HCT116 (cell line): ENCODE data around the gene DNASE2B.

Experiments used
- EGR1 ChIP-seq: IDR thresholded peaks from 2 replicates; pipeline ENCODE4 v1.6.1; 2012; ENCODE audit warnings: low read depth
- FOSL1 ChIP-seq: IDR thresholded peaks from 2 replicates; pipeline ENCODE4 v1.6.1; 2012; ENCODE audit warnings: low read depth
- SP1 ChIP-seq: IDR thresholded peaks from 2 replicates; pipeline ENCODE4 v1.6.1; 2012; ENCODE audit warnings: low read depth
- SRF ChIP-seq: IDR thresholded peaks from 2 replicates; pipeline ENCODE4 v1.6.1; 2012; ENCODE audit warnings: low read depth
- ZNF274 ChIP-seq: fragments of 200-500 bp; sonication (Bioruptor generic); IDR thresholded peaks from 2 replicates; pipeline ENCODE4 v1.6.1; 2014; ENCODE audit warnings: mild to moderate bottlenecking, low read depth, low read length, inconsistent platforms
- TF ChIP-seq, protein P1 (sequence below): IDR thresholded peaks from 2 replicates; pipeline ENCODE4 v1.6.1; 2012
- TF ChIP-seq, protein P2 (sequence below), 3 experiments: fragments of 200-600 bp in 1 of 3; sonication (generic) in 1 of 3; IDR thresholded peaks in 2 of 3; conservative IDR thresholded peaks in 1 of 3; 2 replicates each; pipeline ENCODE4 v1.5.1; 2012 to 2017; ENCODE audit warnings: low read depth in 2 of 3, low read length in 2 of 3, antibody characterized with exemption in 1 of 3, borderline replicate concordance in 1 of 3, control low read depth in 1 of 3, mild to moderate bottlenecking in 1 of 3, mixed read lengths in 1 of 3, mixed run types in 1 of 3, moderate library complexity in 1 of 3; ENCODE audit not compliant: insufficient read depth in 1 of 3
- TF ChIP-seq, protein P3 (sequence below): IDR thresholded peaks from 2 replicates; pipeline ENCODE4 v1.6.1; 2012; ENCODE audit warnings: low read depth

DNA sequence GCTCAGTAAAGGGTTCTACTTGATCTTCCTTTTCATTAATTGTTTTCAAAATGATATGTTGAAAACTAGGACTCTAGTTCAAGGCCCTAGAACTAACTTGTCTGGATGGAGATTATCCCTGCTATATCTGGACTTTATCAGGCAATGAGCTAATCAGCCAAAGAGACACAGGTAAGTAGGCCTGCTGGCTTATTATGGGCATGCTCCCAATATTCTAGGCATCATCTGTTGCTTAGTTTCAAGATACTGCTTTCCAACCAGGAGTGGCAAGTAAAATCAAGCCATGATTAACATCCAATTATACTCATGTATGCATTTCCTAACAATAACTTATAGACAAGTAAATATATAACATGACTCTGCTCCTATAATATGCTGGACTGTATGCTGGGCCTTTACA, 4.2 kb downstream of the DNASE2B start:
- TF ChIP-seq, protein P1, sequence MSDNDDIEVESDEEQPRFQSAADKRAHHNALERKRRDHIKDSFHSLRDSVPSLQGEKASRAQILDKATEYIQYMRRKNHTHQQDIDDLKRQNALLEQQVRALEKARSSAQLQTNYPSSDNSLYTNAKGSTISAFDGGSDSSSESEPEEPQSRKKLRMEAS: no peak
- TF ChIP-seq, protein P2, sequence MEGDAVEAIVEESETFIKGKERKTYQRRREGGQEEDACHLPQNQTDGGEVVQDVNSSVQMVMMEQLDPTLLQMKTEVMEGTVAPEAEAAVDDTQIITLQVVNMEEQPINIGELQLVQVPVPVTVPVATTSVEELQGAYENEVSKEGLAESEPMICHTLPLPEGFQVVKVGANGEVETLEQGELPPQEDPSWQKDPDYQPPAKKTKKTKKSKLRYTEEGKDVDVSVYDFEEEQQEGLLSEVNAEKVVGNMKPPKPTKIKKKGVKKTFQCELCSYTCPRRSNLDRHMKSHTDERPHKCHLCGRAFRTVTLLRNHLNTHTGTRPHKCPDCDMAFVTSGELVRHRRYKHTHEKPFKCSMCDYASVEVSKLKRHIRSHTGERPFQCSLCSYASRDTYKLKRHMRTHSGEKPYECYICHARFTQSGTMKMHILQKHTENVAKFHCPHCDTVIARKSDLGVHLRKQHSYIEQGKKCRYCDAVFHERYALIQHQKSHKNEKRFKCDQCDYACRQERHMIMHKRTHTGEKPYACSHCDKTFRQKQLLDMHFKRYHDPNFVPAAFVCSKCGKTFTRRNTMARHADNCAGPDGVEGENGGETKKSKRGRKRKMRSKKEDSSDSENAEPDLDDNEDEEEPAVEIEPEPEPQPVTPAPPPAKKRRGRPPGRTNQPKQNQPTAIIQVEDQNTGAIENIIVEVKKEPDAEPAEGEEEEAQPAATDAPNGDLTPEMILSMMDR (IDR thresholded peaks at IDR 0.05 in 2 of 3, conservative IDR thresholded peaks at IDR 0.05 in 1 of 3; ENCODE audit: borderline replicate concordance in 1 of 3, insufficient read depth in 1 of 3, low read depth in 2 of 3, low read length in 2 of 3): no peak
- TF ChIP-seq SP1 (no peak), EGR1 (no peak), SRF (no peak), FOSL1 (no peak), ZNF274 (no peak)
- TF ChIP-seq, protein P3, sequence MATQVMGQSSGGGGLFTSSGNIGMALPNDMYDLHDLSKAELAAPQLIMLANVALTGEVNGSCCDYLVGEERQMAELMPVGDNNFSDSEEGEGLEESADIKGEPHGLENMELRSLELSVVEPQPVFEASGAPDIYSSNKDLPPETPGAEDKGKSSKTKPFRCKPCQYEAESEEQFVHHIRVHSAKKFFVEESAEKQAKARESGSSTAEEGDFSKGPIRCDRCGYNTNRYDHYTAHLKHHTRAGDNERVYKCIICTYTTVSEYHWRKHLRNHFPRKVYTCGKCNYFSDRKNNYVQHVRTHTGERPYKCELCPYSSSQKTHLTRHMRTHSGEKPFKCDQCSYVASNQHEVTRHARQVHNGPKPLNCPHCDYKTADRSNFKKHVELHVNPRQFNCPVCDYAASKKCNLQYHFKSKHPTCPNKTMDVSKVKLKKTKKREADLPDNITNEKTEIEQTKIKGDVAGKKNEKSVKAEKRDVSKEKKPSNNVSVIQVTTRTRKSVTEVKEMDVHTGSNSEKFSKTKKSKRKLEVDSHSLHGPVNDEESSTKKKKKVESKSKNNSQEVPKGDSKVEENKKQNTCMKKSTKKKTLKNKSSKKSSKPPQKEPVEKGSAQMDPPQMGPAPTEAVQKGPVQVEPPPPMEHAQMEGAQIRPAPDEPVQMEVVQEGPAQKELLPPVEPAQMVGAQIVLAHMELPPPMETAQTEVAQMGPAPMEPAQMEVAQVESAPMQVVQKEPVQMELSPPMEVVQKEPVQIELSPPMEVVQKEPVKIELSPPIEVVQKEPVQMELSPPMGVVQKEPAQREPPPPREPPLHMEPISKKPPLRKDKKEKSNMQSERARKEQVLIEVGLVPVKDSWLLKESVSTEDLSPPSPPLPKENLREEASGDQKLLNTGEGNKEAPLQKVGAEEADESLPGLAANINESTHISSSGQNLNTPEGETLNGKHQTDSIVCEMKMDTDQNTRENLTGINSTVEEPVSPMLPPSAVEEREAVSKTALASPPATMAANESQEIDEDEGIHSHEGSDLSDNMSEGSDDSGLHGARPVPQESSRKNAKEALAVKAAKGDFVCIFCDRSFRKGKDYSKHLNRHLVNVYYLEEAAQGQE: no peak
